ENCODE measurements around the gene SOHLH1.
"Not testable (repeated sequence)": the region's sequence is repeated elsewhere in the genome, so short reads cannot be mapped to it uniquely, and the experiment has no call there.

The SOHLH1 gene

GRCh38 chr9:135676891-135677290, 22.4 kb downstream of the SOHLH1 start:
- no peak for DNase-seq

- no peak for DNase-seq
Measured at GRCh38 chr9:135674977-135675376, 24.3 kb downstream of the SOHLH1 start.

- DNase-seq = no peak
Measured at GRCh38 chr9:135673941-135674340, 25.3 kb downstream of the SOHLH1 start.

GRCh38 chr9:135672786-135673185, 26.5 kb downstream of the SOHLH1 start:
- DNase-seq = not testable (repeated sequence)

GRCh38 chr9:135671591-135672041, 27.7 kb downstream of the SOHLH1 start:
- no peak for DNase-seq

GRCh38 chr9:135670721-135671590, 28.3 kb downstream of the SOHLH1 start:
- DNase-seq = no peak

GRCh38 chr9:135669616-135670285, 29.5 kb downstream of the SOHLH1 start:
- DNase-seq = no peak

GRCh38 chr9:135669018-135669417, 30.3 kb downstream of the SOHLH1 start:
- not testable (repeated sequence) for DNase-seq

- DNase-seq = no peak
Measured at GRCh38 chr9:135667463-135668001, 31.7 kb downstream of the SOHLH1 start.

GRCh38 chr9:135666534-135667462, 32.5 kb downstream of the SOHLH1 start:
- no peak for DNase-seq

GRCh38 chr9:135665795-135666189, 33.5 kb downstream of the SOHLH1 start:
- DNase-seq = no peak

- DNase-seq = no peak
Measured at GRCh38 chr9:135664801-135665794, 34.2 kb downstream of the SOHLH1 start.

GRCh38 chr9:135664266-135664665, 35.0 kb downstream of the SOHLH1 start:
- no peak for DNase-seq

GRCh38 chr9:135663857-135664256, 35.4 kb downstream of the SOHLH1 start:
- DNase-seq = no peak

- DNase-seq = no peak
Measured at GRCh38 chr9:135663451-135663770, 35.9 kb downstream of the SOHLH1 start.

- DNase-seq = no peak
Measured at GRCh38 chr9:135662758-135663450, 36.4 kb downstream of the SOHLH1 start, which contains the start of gene LCN9. TSS of gene LCN9 (plus strand) at chr9:135663309. CDS start at chr9:135663322, 13 bp downstream.

- no peak for DNase-seq
Measured at GRCh38 chr9:135661816-135662560, 37.3 kb downstream of the SOHLH1 start.

- no peak for DNase-seq
Measured at GRCh38 chr9:135660407-135660806, 38.9 kb downstream of the SOHLH1 start.

GRCh38 chr9:135659252-135659651, 40.0 kb downstream of the SOHLH1 start:
- no peak for DNase-seq

GRCh38 chr9:135657416-135657815, 41.9 kb downstream of the SOHLH1 start:
- DNase-seq = no peak
